Breast epithelium (tissue), 3 donors: ENCODE measurements around the gene GPR27.

Source experiments
- CTCF ChIP-seq, 3 donors: fragments of 450-650 bp; IDR thresholded peaks; one replicate each; pipeline ENCODE4 v1.5.1; 2016 to 2017; ENCODE audit warnings: antibody characterized with exemption in 3 of 3, mild to moderate bottlenecking in 3 of 3, moderate library complexity in 3 of 3
- POLR2A ChIP-seq: fragments of 450-650 bp; IDR thresholded peaks from one replicate; pipeline ENCODE4 v1.6.1; 2016; ENCODE audit warnings: antibody characterized with exemption, mild to moderate bottlenecking, moderate library complexity

GRCh38 chr3:71787851-71788405 lies 34.3 kb downstream of the GPR27 start:
- no peak for TF ChIP-seq CTCF (IDR thresholded peaks at IDR 0.05)
- no peak for TF ChIP-seq POLR2A
